Osteocyte (in vitro differentiated cells): ENCODE data around the gene PCA3. TPM values are rescaled to one million over a fixed set of nuclear protein-coding genes. Genes with fewer than 3 reads are reported as not detected.

Experiments used
- DNase-seq: peaks from one replicate; pipeline ENCODE4 v3.0.0; 2021; ENCODE audit warnings: mixed read lengths; ENCODE audit not compliant: unreplicated experiment; ENCODE audit errors: extremely low spot score
- H3K27ac Mint-ChIP-seq: one replicate; pipeline ENCODE4 v1.8.0; 2021; ENCODE audit warnings: mild to moderate bottlenecking, mixed read lengths; ENCODE audit not compliant: unreplicated experiment
- H3K27me3 Mint-ChIP-seq: one replicate; pipeline ENCODE4 v1.8.0; 2021; ENCODE audit warnings: mixed read lengths; ENCODE audit not compliant: unreplicated experiment
- H3K36me3 Mint-ChIP-seq: one replicate; pipeline ENCODE4 v1.8.0; 2021; ENCODE audit warnings: mixed read lengths; ENCODE audit not compliant: unreplicated experiment
- H3K4me1 Mint-ChIP-seq: one replicate; pipeline ENCODE4 v1.8.0; 2021; ENCODE audit warnings: mixed read lengths; ENCODE audit not compliant: unreplicated experiment
- H3K4me3 Mint-ChIP-seq: one replicate; pipeline ENCODE4 v1.8.0; 2021; ENCODE audit warnings: mild to moderate bottlenecking, moderate library complexity, mixed read lengths; ENCODE audit not compliant: unreplicated experiment
- H3K9me3 Mint-ChIP-seq: one replicate; pipeline ENCODE4 v1.8.0; 2021; ENCODE audit warnings: mixed read lengths; ENCODE audit not compliant: unreplicated experiment
- CTCF ChIP-seq: fragments of 200-600 bp; sonication (generic); IDR thresholded peaks from 2 replicates; pipeline ENCODE4 v1.5.0; 2021; ENCODE audit warnings: antibody characterized with exemption, mild to moderate bottlenecking, moderate library complexity
- long read RNA-seq: library from polyadenylated mRNA; unstranded; transcript quantifications from one replicate; pipeline ENCODE4 v2.0.0, GENCODE V29; 2021
- total RNA-seq: library from RNA; stranded (reverse); gene quantifications from 2 replicates; pipeline ENCODE4 v1.2.1, GENCODE V29; 2021

Gene PCA3
- not detected in 2 replicates for total RNA-seq
- long read RNA-seq, partial matches to known transcripts: 0 of 1 reads
- long read RNA-seq, other reads (novel, unspliced or antisense): 1 of 1 reads

- H3K4me1 Mint-ChIP-seq: no peaks in the 10 kb centered on the region
- H3K36me3 Mint-ChIP-seq: no peaks in the 10 kb centered on the region
- H3K4me3 Mint-ChIP-seq: no peak within 1 kb of the TSS
Observed at GRCh38 chr9:76764138-76764537, at the start of gene PCA3. Gene PCA3, plus strand, starts transcription at chr9:76764438.

GRCh38 chr9:76716085-76716672 is 48.1 kb upstream of the PCA3 start:
- no peak for DNase-seq
- Mint-ChIP-seq H3K9me3 (no peaks in the 10 kb centered on the region), H3K4me1 (no peaks in the 10 kb centered on the region), H3K4me3 (no peak overlapping the region), H3K27me3 (peaks cover 37% of the 10 kb centered on the region), H3K27ac (no peak overlapping the region), H3K36me3 (no peaks in the 10 kb centered on the region)
- TF ChIP-seq CTCF: no peak

More at GRCh38 chr9:76764138-76764537, at the start of gene PCA3:
- no peak for TF ChIP-seq CTCF
- H3K27me3 Mint-ChIP-seq: peaks cover 33% of the 10 kb centered on the region
- H3K9me3 Mint-ChIP-seq: no peaks in the 10 kb centered on the region
- DNase-seq: no peak
- H3K27ac Mint-ChIP-seq: no peak within 1 kb of the TSS

- DNase-seq: no peak
- Mint-ChIP-seq H3K27me3 (peaks cover 38% of the 10 kb centered on the region), H3K4me1 (no peaks in the 10 kb centered on the region), H3K9me3 (no peaks in the 10 kb centered on the region), H3K36me3 (no peaks in the 10 kb centered on the region), H3K27ac (no peak overlapping the region), H3K4me3 (no peak overlapping the region)
- TF ChIP-seq CTCF: no peak
Observed at GRCh38 chr9:76717176-76717575, 47.1 kb upstream of the PCA3 start.

GRCh38 chr9:76717613-76718012 is 46.6 kb upstream of the PCA3 start:
- Mint-ChIP-seq H3K9me3 (no peaks in the 10 kb centered on the region), H3K27me3 (peaks cover 40% of the 10 kb centered on the region), H3K4me3 (no peak overlapping the region), H3K4me1 (no peaks in the 10 kb centered on the region), H3K36me3 (no peaks in the 10 kb centered on the region), H3K27ac (no peak overlapping the region)
- DNase-seq: no peak
- no peak for TF ChIP-seq CTCF

- H3K27me3 Mint-ChIP-seq: peaks cover 45% of the 10 kb centered on the region
- no peaks in the 10 kb centered on the region for H3K9me3 Mint-ChIP-seq
- H3K4me1 Mint-ChIP-seq: no peaks in the 10 kb centered on the region
- DNase-seq: no peak
- no peaks in the 10 kb centered on the region for H3K36me3 Mint-ChIP-seq
- TF ChIP-seq CTCF: no peak
- H3K4me3 Mint-ChIP-seq: no peak overlapping the region
- no peak overlapping the region for H3K27ac Mint-ChIP-seq
Observed at GRCh38 chr9:76718166-76718565, 46.1 kb upstream of the PCA3 start.
